ENCODE results near the gene TEP1.

The TEP1 gene

DNA sequence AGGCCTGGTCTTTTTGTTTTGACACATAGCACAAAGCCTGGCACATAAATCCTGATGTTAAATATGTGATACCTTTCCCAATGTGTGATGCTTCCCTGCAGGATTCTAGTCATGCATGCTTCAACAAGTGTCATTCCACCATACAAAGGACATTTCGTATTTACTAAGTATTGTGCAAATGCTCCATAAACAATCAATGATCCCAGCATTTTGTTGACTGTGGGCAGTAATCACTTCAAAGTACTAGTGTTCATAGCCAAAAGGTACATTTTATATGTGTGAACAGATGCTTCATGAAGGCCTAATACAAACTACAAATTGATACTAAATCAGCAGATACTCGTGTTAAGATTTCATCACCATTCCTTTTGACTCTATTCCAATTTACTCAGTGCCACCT, 84.6 kb downstream of the TEP1 start:
- Histone ChIP-seq H3K4me1 (ENCODE audit: control insufficient read depth, insufficient read depth, low read length) (no peaks in the 10 kb centered on the region), H3K4me3 (ENCODE audit: low read length) (no peak overlapping the region), H3K27ac (ENCODE audit: low read length) (no peak overlapping the region), H3K36me3 (ENCODE audit: control insufficient read depth, insufficient read depth, low read length) (peaks cover 4% of the 10 kb centered on the region; the same call in 1 of the 2 replicates), H3K9me3 (ENCODE audit: control insufficient read depth, insufficient read depth, low read length) (no peaks in the 10 kb centered on the region), H3K27me3 (ENCODE audit: control insufficient read depth, insufficient read depth, low read length) (no peaks in the 10 kb centered on the region)
- WGBS (ENCODE audit: insufficient coverage, insufficient read length), result no CpG with 5 or more reads among the region's 2 CpGs
- DNase-seq (ENCODE audit: low read depth, low spot score), result no peak

DNA sequence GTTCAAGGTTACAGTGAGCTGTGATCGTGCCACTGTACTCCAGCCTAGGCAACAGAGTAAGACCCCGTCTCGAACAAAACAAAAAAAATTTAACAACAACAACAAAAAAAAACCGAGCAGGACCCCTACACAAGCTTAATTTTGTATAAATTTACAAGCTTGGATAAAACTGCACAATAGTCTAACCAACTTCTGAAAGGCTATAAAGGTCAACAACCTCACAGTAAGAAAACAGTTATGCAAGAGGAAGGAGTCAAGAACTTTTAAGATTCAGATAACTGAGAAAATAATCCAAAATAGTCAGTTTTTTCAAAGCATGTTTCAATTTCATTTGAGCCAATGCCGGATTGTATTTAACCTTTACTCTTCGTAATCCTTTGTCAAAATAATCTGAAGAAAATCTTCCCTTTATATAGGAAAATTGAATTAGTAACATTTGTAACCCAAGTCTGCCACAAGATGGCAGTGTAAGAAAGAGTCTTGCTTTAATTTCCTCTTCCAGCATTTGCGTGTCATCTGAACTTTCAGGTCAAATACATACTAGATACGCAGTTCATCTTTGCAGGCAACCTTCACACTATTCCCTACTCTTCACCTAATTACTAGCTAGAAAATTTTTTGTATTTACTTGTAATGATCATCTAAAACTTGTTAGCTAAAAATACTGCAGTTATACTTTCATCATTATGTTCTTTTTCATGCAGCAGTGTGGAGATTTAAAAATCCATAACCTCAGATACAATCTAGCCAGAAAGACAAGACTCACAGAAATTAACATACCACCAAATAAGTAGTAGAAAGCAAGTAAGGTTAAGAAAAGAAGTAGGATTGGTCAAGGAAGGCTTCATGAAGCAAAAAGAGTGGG, 86.1 kb downstream of the TEP1 start:
- H3K4me3 ChIP-seq (ENCODE audit: low read length), result no peak overlapping the region
- H3K27me3 ChIP-seq (ENCODE audit: control insufficient read depth, insufficient read depth, low read length), result no peaks in the 10 kb centered on the region
- H3K27ac ChIP-seq (ENCODE audit: low read length), result no peak overlapping the region
- no peak for DNase-seq (ENCODE audit: low read depth, low spot score)
- 100% methylated on average over 1 of the region's 8 CpGs for WGBS (ENCODE audit: insufficient coverage, insufficient read length)
- H3K36me3 ChIP-seq (ENCODE audit: control insufficient read depth, insufficient read depth, low read length), result peaks cover 4% of the 10 kb centered on the region; the same call in 1 of the 2 replicates
- H3K9me3 ChIP-seq (ENCODE audit: control insufficient read depth, insufficient read depth, low read length), result no peaks in the 10 kb centered on the region
- no peaks in the 10 kb centered on the region; the same call in 1 of the 2 replicates for H3K4me1 ChIP-seq (ENCODE audit: control insufficient read depth, insufficient read depth, low read length)

DNA sequence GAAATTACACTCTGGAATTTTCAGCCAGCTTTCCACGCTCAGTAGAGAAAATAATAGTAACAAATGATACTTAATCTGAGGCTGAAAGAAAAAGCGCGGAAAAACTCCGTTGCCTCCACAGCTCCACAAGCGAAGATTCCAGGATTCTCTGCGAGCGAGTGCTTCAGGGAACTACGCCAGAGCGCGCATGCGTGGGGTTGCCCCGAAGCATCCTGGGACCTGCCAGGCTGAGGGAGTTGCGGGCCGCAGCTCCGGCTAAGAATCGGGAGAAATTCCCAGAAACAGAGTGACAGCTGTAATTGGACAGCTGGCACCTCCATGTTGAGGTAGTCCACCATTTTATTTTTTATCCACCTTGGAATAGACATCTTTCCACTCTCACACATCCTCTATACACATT, 95.6 kb downstream of the TEP1 start:
- Histone ChIP-seq H3K27me3 (ENCODE audit: control insufficient read depth, insufficient read depth, low read length) (no peaks in the 10 kb centered on the region), H3K36me3 (ENCODE audit: control insufficient read depth, insufficient read depth, low read length) (peaks cover 34% of the 10 kb centered on the region), H3K4me1 (ENCODE audit: control insufficient read depth, insufficient read depth, low read length) (no peaks in the 10 kb centered on the region), H3K4me3 (ENCODE audit: low read length) (no peak overlapping the region), H3K9me3 (ENCODE audit: control insufficient read depth, insufficient read depth, low read length) (no peaks in the 10 kb centered on the region), H3K27ac (ENCODE audit: low read length) (no peak overlapping the region)
- no CpG with 5 or more reads among the region's 16 CpGs for WGBS (ENCODE audit: insufficient coverage, insufficient read length)
- DNase-seq (ENCODE audit: low read depth, low spot score), result no peak

All from iPS DF 6.9 (cell line).